NCI-H1105 (cell line): ENCODE results near the gene SERPINB11.
"Not testable (repeated sequence)": the region's sequence is repeated elsewhere in the genome, so short reads cannot be mapped to it uniquely, and the experiment has no call there.

Experiments
- DNase-seq: peaks from one replicate; lab custom pipeline; 2025; lab: John Stamatoyannopoulos, UW

The SERPINB11 gene

DNA sequence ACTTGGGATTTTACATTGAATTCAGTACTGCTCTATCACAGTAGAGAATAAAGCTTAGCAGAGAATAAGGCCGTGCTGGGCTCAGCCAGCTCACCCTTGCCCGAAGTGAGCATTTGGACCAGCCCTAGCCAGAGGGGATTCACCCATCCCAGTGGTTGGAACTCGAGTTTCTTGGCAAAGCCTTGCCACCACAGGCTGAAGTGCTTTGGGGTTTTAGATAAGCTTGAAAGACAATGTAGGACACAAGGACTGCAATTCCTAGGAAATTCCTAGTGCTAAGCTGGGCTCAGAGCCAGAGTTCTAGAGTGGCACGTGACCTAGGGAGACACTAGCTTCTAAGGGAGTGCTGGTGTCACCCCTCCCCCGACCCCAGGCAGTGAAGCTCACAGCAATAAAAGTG, 28.0 kb downstream of the SERPINB11 start:
- DNase-seq, result no peak

DNA sequence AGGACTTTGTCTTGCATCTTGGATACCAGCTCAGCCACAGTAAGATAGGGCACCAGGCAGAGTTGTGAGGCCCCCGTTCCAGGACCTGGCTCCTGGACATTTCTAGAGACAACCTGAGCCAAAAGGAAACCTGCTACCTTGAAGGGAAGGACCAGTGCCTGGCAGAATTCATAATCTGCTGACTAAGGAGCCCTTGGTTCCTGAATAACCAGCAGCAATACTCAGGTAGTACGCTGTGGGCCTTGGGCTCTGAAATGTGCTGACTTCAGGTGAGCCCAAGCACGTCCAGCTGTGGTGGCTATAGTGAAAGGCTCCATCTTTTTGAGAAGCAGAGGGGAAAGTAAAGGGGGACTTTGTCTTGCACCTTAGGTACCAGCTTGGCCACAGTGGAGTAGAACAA, 28.5 kb downstream of the SERPINB11 start:
- no peak for DNase-seq

DNA sequence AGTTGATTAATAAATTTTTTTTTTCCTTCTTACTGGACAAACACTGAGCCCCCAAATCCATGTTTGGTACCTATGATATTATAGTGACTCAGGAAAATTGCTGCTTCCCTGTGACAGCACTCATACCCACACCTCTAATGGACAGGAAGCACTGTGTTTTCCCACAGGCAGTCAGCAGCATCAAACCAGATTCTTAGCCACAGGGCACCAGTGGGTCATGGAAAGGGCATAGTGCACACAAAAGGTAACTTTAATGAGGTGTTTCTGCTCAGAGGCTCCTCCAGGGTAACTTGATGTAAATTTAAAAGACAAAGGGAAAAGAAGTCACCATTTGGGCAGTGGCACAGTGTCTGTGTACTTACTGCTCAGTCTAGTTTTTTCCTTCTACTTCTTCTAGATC, 34.1 kb downstream of the SERPINB11 start:
- DNase-seq, result no peak

DNA sequence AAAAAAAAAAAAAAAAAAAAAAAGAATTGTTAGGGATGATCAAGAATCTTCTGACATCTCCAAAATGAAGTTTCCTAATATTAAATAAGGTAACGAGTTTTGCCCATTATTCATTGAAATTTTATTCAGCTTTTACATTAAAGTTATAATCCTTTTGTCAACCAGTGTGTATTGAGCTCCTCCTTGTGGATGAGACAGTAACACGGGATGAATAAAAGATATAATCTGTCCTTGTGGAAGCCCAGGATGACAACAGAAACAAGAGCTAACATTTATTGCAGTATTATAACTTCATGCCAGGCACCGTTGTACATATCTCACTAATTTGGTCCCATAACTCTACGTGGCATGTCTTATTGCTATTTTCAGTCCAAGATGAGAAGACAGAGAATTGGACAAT, 39.0 kb downstream of the SERPINB11 start:
- no peak for DNase-seq

DNA sequence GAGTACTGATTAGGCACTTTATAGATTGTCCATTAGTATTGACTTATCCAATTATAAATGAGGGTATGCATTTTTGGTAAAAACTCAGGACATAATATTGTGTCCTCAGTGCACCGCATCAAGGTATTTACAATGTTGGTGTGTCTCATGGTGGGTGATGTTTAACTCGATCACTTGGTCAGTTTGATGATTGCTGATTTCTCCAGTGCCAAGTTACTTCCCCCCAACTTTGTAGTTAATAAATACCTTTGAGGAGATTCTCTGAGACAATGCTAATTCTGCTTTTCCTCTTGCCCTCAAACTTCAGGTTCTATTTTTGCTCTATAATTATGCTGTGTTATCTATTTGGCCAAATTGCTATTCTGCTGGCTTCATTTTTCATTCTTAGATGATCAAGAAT, 44.2 kb downstream of the SERPINB11 start:
- DNase-seq, result no peak

DNA sequence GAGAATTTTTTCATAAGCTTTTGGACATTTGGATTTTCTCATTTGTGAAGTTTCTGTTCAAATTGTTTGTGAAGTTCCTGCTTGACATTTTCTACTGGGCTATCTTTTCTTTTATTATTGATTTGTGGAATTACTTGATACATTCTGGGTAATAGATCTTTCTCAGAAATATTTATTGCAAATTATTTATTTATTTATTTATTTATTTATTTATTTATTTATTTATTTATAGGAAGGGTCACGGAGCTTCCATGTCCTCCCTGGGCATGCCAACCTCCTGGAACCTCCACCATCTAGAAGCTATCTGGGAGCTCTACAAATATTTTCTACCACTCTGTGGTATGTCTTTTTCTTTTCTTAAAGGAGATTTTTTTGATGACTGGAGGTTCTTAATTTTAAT, 46.7 kb downstream of the SERPINB11 start:
- DNase-seq, result no peak

DNA sequence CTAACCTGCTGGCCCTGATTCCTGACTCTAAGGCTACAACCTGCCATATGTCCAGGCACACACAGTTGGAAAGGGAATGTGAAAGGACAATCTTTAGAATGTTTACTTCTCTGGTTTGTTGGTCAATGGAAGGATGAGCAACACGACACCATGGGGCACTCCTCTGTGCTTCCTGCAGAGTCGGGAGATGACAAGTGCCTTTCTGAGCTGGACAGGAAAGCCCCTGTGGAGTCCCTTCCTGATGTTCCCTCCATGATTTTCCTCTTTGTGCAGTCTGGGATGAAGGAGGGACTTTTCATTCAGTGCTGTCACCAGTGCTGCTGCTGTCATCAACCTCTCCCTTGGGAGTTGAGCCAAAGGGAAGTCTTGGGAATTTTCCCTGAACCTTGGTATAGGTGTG, 49.9 kb downstream of the SERPINB11 start:
- no peak for DNase-seq

DNA sequence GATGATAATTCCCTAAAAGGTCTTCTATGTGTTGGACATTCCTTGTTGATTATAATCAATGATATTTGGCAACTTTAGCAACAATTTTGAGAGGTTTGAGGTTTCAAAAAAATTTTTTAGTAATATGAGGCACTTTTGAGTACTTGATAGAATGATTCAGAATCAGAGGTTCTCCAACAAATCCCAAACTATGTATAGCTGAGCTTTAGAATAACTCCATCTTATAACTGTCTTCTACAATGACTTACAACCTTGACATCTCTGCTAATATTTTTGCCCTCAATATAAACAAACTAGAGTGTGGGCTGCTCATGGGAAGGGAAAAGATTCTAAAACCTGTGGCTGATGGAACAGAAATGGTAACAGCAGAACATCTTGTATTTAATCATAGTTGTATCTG, 50.9 kb downstream of the SERPINB11 start:
- no peak for DNase-seq

DNA sequence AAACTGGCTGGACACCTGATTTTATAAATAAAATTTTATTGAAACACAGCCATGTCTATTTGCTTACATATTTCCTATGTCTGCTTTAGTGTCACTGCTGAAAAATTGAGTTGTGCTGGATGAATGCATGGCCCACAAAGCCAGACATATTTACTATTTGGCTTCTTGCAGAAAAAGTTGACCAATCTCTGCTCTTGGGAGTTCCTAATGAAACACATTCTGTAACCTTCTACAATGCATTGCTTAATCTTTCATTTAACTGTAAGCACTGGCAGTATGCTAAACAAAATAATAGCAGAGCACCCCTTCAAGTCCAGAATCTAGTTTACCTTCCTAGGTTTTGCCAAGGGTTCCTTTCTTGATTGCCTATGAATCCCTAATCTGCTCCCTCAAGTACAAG, 54.8 kb downstream of the SERPINB11 start:
- DNase-seq, result no peak

DNA sequence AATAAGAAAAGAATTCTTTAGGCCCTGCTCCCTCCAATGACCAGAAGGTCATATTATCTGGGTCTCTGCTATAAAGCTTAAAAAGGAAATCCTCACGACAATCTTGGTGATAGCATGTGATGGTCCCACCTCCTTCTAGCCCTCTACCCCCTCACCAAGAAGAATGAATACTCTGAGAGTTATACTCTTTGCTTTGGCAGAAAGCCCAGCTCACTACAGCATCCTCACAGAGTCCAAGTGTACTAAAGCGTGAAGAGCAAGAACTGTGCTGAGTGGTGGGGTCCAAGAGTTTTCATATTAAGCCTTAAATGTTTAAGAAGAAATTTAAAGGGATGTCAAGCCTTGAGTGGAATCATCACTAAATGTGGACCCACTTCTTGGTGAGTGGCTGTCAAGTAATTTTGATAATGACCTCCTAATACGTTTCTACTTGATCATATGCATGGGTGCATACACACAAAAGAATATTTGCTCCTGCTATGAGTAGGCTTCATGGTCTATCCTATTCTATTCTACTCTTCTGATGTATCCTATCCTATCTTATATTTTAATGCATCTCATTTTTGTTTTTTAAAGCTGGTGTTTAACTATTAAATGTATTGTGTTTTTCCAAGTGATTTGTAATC, 56.0 kb downstream of the SERPINB11 start:
- peak; percentile 9 for DNase-seq

DNA sequence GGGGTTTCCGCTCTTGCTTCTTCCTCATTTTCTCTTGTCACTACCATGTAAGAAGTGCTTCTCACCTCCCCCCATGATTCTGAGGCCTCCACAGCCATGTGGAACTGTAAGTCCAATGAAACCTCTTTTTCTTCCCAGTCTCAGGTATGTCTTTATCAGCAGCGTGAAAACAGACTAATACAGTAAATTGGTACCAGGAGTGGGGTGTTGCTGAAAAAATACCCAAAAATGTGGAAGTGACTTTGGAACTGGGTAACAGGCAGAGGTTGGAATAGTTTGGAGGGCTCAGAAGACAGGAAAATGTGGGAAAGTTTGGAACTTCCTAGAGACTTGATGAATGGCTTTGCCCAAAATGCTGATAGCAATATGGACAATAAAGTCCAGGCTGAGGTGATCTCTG, 57.0 kb downstream of the SERPINB11 start:
- not testable (repeated sequence) for DNase-seq

DNA sequence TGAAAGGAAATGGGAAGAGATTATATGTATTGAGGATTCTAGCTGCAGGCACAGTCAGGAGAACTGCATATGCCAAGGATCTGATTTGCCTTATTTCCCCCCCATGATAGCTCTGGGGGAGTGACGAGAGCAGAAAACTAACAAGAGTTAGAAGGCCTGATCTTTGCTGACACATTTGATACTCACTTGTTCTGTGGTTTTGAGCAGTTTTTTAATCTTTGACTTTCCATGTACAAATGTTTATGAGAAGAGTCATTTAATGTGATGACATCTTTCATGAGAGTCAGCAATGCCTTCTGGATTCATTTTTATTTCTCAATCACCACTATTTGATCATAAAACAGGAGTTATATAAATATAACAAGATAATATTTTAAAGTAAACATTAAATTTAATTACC, 59.8 kb downstream of the SERPINB11 start:
- no peak for DNase-seq

DNA sequence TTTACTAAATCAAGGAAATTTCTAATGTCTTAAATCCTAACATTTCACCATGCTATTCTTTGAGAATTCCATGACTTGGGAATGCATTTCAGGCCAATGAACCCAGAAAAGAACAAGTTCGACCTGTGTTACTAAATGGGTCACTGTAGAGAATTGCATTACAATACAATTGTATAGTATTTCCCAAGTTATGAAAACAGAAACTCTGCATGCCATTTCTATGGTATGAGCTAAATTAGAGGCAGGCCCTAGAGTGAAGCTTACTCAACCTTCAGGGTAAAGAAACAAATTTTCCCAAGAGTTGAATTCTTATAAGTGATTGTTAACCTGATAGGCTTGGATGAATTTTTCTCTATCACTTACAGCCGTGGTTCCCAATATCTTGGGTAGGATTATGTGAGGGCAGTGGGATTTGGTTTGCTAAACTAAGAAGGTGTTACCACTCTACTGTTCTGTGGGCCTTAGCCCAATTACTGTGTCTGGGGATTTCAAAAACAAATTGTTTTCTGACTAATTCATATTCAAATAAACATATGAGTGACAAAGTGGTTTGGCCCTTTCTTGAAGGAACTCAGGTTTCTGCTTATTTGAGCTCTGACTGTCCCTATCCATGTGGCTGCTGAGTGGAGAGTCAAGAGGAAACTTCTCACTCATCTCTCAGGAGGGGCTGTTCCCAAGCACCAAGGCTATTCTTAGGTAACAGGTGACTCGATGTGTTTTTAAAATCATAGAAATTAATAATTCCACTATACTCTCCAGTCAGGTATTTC, 61.3 kb downstream of the SERPINB11 start:
- no peak for DNase-seq

DNA sequence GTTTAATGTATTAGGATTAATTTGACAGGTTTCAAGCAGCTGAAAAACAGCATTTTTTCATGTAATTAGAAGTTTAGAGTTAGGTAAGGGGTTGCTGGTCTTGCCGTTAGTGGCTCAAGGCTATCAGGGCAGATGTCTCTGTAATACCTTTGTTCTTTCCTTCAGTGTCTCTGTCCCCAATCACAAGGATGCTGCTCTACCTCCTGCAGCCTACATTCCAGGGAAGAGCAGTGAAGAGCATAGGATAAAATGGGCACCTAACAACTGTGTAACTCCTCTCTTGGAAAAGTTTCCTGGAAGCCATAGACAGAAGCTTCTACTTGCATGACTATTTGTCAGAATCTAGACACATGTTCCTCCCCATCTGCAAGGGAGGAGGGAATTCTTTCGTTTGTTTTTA, 63.1 kb downstream of the SERPINB11 start:
- no peak for DNase-seq
